Mesothelial cell of epicardium (in vitro differentiated cells): ENCODE measurements around the gene LHX6. TPM values are rescaled to one million over a fixed set of nuclear protein-coding genes. Genes with fewer than 3 reads are reported as not detected.

Experiments
- DNase-seq, 2 experiments: peaks; one replicate each; pipeline ENCODE4 v3.0.0; 2021; ENCODE audit warnings: low spot score in 2 of 2; ENCODE audit not compliant: unreplicated experiment in 2 of 2
- H3K27ac Mint-ChIP-seq: 2 replicates; pipeline ENCODE4 v1.8.0; 2021; ENCODE audit warnings: mixed read lengths
- H3K27me3 Mint-ChIP-seq: 2 replicates; pipeline ENCODE4 v1.8.0; 2021; ENCODE audit warnings: low read depth, mixed read lengths
- H3K36me3 Mint-ChIP-seq: 2 replicates; pipeline ENCODE4 v1.8.0; 2021; ENCODE audit warnings: mixed read lengths
- H3K4me1 Mint-ChIP-seq: 2 replicates; pipeline ENCODE4 v1.8.0; 2021; ENCODE audit warnings: mixed read lengths
- H3K4me3 Mint-ChIP-seq: 2 replicates; pipeline ENCODE4 v1.8.0; 2021; ENCODE audit warnings: mild to moderate bottlenecking, moderate library complexity, mixed read lengths
- H3K9me3 Mint-ChIP-seq: 2 replicates; pipeline ENCODE4 v1.8.0; 2021; ENCODE audit warnings: mixed read lengths
- CTCF ChIP-seq: fragments of 200-600 bp; sonication (generic); IDR thresholded peaks from one replicate; pipeline ENCODE4 v1.5.0; 2021; ENCODE audit warnings: antibody characterized with exemption; ENCODE audit not compliant: unreplicated experiment
- total RNA-seq: library from RNA; stranded (reverse); gene quantifications from 3 replicates; pipeline ENCODE4 v1.2.1, GENCODE V29; 2021

LHX6 gene
- total RNA-seq, 1 donor from 2014 or later, result 0.09 TPM

GRCh38 chr9:122246666-122247065 lies 17.9 kb upstream of the LHX6 start:
- TF ChIP-seq CTCF, result no peak
- Mint-ChIP-seq H3K27me3 (no peaks in the 10 kb centered on the region), H3K4me1 (no peaks in the 10 kb centered on the region), H3K9me3 (no peaks in the 10 kb centered on the region), H3K27ac (no peak overlapping the region), H3K4me3 (no peak overlapping the region), H3K36me3 (peaks cover 43% of the 10 kb centered on the region)
- no peak for DNase-seq

DNA sequence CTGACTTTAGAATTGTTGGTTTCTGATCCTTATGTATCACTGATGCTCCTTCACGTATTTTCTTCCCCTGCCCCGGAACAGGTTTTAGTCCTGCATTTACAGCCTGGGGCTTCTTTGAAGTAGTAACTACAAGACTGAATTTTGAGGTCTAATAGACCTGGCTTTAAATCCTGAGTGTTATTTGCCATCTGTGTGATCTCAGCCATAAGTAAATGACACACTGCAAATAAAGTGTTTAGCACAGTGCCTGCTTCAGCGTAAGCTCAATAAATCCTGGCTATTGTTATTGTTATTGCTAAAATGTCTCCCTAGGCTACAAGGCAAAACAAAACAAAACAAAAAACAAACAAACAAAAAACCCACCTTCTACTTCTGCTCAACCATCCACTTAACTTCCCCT lies 15.6 kb upstream of the LHX6 start:
- no peaks in the 10 kb centered on the region for H3K4me1 Mint-ChIP-seq
- H3K4me3 Mint-ChIP-seq, result no peak overlapping the region
- H3K9me3 Mint-ChIP-seq, result no peaks in the 10 kb centered on the region
- peaks cover 36% of the 10 kb centered on the region for H3K36me3 Mint-ChIP-seq
- no peaks in the 10 kb centered on the region for H3K27me3 Mint-ChIP-seq
- H3K27ac Mint-ChIP-seq, result no peak overlapping the region
- TF ChIP-seq CTCF, result no peak
- DNase-seq, result no peak

DNA sequence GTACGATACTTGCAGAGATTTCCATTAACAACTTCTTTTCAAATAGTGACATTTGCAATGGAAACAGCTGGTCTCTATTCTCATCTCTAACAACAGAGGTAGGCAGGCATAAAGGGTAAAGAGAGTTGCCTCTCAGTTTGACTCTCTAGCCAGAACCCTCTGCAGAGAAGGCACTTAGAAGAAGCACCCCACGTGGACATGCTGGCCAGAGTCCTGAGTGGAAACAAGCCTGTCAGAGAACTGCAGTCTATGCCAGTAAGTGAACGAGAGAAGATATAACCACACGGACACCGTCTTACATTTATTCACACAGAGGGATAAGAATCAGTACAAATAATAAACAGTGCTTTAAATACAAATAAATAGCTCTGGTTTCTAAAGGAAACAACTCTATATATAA lies 11.0 kb upstream of the LHX6 start:
- no peaks in the 10 kb centered on the region for H3K9me3 Mint-ChIP-seq
- TF ChIP-seq CTCF, result no peak
- no peak overlapping the region for H3K27ac Mint-ChIP-seq
- peaks cover 12% of the 10 kb centered on the region for H3K27me3 Mint-ChIP-seq
- peaks cover 27% of the 10 kb centered on the region for H3K36me3 Mint-ChIP-seq
- H3K4me1 Mint-ChIP-seq, result no peaks in the 10 kb centered on the region
- DNase-seq, result no peak
- H3K4me3 Mint-ChIP-seq, result no peak overlapping the region

- TF ChIP-seq CTCF, result no peak
- H3K27ac Mint-ChIP-seq, result no peak overlapping the region
- H3K4me1 Mint-ChIP-seq, result no peaks in the 10 kb centered on the region
- H3K4me3 Mint-ChIP-seq, result no peak overlapping the region
- peaks cover 13% of the 10 kb centered on the region for H3K36me3 Mint-ChIP-seq
- peaks cover 33% of the 10 kb centered on the region for H3K27me3 Mint-ChIP-seq
- no peaks in the 10 kb centered on the region for H3K9me3 Mint-ChIP-seq
- DNase-seq, result no peak
Measured at GRCh38 chr9:122236681-122237080, 7.9 kb upstream of the LHX6 start.

GRCh38 chr9:122234022-122234748 lies 5.4 kb upstream of the LHX6 start:
- Mint-ChIP-seq H3K9me3 (no peaks in the 10 kb centered on the region), H3K4me3 (no peak overlapping the region), H3K36me3 (peaks cover 6% of the 10 kb centered on the region)

More at GRCh38 chr9:122234022-122234748, 5.4 kb upstream of the LHX6 start:
- Mint-ChIP-seq H3K27me3 (peaks cover 33% of the 10 kb centered on the region), H3K27ac (no peak overlapping the region), H3K4me1 (no peaks in the 10 kb centered on the region)
- no peak for TF ChIP-seq CTCF
- DNase-seq, result no peak
